Mesendoderm (in vitro differentiated cells): ENCODE results near the gene ANKRD62.

Source experiments
- DNase-seq: peaks from one replicate; pipeline ENCODE4 v3.0.0; 2013
- H2AK5ac ChIP-seq: 2 replicates; pipeline ENCODE4 v1.6.1; 2013; ENCODE audit warnings: low read length, inconsistent platforms
- H2BK120ac ChIP-seq: 2 replicates; pipeline ENCODE4 v1.6.1; 2013; ENCODE audit warnings: low read depth, mild to moderate bottlenecking, low read length, moderate library complexity, mixed read lengths
- H2BK15ac ChIP-seq: replicated peaks from 2 replicates; pipeline ENCODE4 v1.6.1; 2013; ENCODE audit warnings: low read depth, mild to moderate bottlenecking, moderate library complexity
- H2BK5ac ChIP-seq: 2 replicates; pipeline ENCODE4 v1.6.1; 2013; ENCODE audit warnings: low read length, inconsistent platforms
- H3K18ac ChIP-seq: 2 replicates; pipeline ENCODE4 v1.6.1; 2013; ENCODE audit warnings: mild to moderate bottlenecking, low read length, mixed read lengths
- H3K23ac ChIP-seq: one replicate; pipeline ENCODE4 v1.6.1; 2013; ENCODE audit warnings: low read length
- H3K27ac ChIP-seq: 2 replicates; pipeline ENCODE4 v1.5.1; 2013; ENCODE audit warnings: low read depth, mild to moderate bottlenecking, inconsistent platforms, low read length, moderate library complexity
- H3K27me3 ChIP-seq: 2 replicates; pipeline ENCODE4 v1.6.1; 2013; ENCODE audit warnings: low read length, control low read depth, mild to moderate bottlenecking, inconsistent platforms; ENCODE audit not compliant: insufficient read depth, poor library complexity
- H3K36me3 ChIP-seq: 2 replicates; pipeline ENCODE4 v1.6.1; 2013; ENCODE audit warnings: low read length, inconsistent platforms; ENCODE audit not compliant: control insufficient read depth, insufficient read depth
- H3K4ac ChIP-seq: one replicate; pipeline ENCODE4 v1.6.1; 2013; ENCODE audit warnings: low read depth, mild to moderate bottlenecking, low read length, moderate library complexity
- H3K4me1 ChIP-seq: 2 replicates; pipeline ENCODE4 v1.6.1; 2013; ENCODE audit warnings: low read depth, low read length, inconsistent platforms; ENCODE audit not compliant: control insufficient read depth
- H3K4me2 ChIP-seq: 2 replicates; pipeline ENCODE4 v1.6.1; 2013; ENCODE audit warnings: low read length
- H3K4me3 ChIP-seq: 2 replicates; pipeline ENCODE4 v1.5.1; 2013; ENCODE audit warnings: mild to moderate bottlenecking, low read length
- H3K56ac ChIP-seq: one replicate; pipeline ENCODE4 v1.6.1; 2013; ENCODE audit warnings: low read length
- H3K79me1 ChIP-seq: 2 replicates; pipeline ENCODE4 v1.6.1; 2013; ENCODE audit warnings: low read length, inconsistent platforms
- H3K79me2 ChIP-seq: 2 replicates; pipeline ENCODE4 v1.6.1; 2013; ENCODE audit warnings: mild to moderate bottlenecking, low read length; ENCODE audit not compliant: control insufficient read depth, insufficient read depth
- H3K9ac ChIP-seq: 2 replicates; pipeline ENCODE4 v1.6.1; 2013; ENCODE audit warnings: low read length, inconsistent platforms
- H4K5ac ChIP-seq: one replicate; pipeline ENCODE4 v1.6.1; 2013; ENCODE audit warnings: low read length
- H4K8ac ChIP-seq: one replicate; pipeline ENCODE4 v1.6.1; 2013; ENCODE audit warnings: low read depth, mild to moderate bottlenecking, control low read depth, low read length, moderate library complexity
- WGBS: extraction: QIAGEN DNeasy Blood & Tissue Kit; methylation state at CpG from one replicate; pipeline ENCODE4 v1.1.7; 2013; ENCODE audit warnings: low lambda C conversion rate, missing lambda C conversion rate; ENCODE audit not compliant: insufficient coverage; ENCODE audit errors: extremely low coverage; 5-methylcytosine and 5-hydroxymethylcytosine counted together

The ANKRD62 gene

DNA sequence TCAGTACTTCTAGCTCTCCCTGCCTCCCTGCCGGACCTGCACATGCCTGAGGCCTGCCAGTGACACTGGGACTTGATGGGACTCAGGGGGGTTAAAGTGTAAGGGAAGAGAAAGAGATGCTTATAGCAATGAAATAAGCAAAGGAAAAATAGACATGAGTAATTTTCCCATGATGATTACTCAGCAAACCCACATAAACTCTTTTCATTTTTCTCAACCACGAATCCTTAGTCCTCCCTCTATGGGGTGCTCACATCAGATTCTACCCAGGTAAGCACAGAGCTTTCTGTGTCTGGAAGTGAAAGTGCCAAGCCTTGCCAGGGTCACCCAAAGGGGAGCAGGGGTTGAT, 44.8 kb upstream of the ANKRD62 start:
- no peaks in the 10 kb centered on the region for H3K79me1 ChIP-seq
- no peak overlapping the region for H3K4me3 ChIP-seq
- H2BK5ac ChIP-seq = no peak overlapping the region
- H3K56ac ChIP-seq = no peak overlapping the region
- H3K4ac ChIP-seq = no peak overlapping the region
- no peak overlapping the region for H4K8ac ChIP-seq
- no peak overlapping the region for H2BK120ac ChIP-seq
- no peak overlapping the region for H2BK15ac ChIP-seq
- H3K27ac ChIP-seq = no peak overlapping the region
- H4K5ac ChIP-seq = no peak overlapping the region
- no peaks in the 10 kb centered on the region for H3K79me2 ChIP-seq
- no peaks in the 10 kb centered on the region for H3K4me1 ChIP-seq
- no peak overlapping the region for H3K23ac ChIP-seq
- no peak overlapping the region for H3K4me2 ChIP-seq
- no peak for DNase-seq
- no peak overlapping the region for H3K18ac ChIP-seq
- no peak overlapping the region for H2AK5ac ChIP-seq
- H3K9ac ChIP-seq = no peak overlapping the region
- WGBS = no CpG with 5 or more reads among the region's 2 CpGs
- H3K27me3 ChIP-seq = no peaks in the 10 kb centered on the region
- H3K36me3 ChIP-seq = no peaks in the 10 kb centered on the region

DNA sequence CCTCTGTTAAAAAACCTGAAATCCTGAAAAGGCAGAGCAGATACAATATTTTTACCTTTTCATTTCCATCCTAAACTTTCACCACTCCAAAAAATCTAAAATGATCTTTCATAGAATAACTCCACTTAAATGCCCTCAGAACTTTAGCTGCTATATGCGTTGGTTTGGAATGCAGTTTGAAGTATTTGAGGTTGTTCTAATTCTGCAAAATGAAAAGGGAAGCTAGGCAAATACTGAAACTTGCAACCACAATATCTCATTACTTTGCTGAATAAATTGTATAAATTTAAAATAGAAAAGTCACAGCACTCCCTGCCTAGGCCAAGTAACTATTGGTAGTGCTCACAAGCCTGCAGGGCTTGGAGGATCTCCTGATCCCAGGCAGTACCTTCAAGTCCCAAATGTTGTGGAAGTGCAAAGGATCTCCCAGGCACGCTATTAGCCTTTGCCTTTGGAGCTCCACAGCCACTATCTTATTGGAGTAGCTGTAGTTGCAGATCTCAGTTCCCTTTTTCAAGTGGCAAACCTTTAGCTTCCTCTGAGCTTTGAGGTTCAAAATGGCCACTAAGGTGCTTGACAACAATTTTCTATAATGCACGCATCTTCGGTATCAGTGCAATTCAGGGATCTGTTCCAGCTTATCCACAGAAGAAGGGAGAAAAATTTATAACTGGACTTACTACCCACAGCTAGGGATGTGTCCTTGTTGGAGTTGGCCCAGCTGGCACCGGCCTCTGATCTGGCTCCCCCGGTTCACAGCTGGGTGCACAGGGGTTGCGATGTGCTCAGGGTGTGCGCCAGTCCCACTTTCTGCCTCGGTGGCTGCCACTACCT, 43.4 kb upstream of the ANKRD62 start:
- H4K8ac ChIP-seq = no peak overlapping the region
- WGBS = no CpG with 5 or more reads among the region's 9 CpGs

DNA sequence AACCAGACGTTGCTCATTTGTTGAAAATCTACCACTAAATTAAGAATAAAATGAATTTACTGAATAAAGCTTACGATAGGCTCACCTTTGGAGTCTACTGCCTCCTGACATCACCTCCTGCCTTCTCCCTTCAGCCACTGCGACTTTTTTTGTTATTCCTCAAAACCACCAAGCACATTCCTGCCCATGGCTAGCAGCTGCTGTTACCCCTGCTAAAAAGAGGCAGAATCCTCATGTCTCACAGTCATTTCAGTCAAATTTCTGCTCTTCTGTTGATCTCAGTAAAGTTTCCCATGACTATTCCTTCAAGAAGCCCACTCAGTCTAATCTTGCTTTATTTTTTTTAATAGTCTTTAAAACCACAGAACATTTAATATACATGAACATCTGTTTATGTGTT, 40.8 kb upstream of the ANKRD62 start:
- no peak overlapping the region for H2BK15ac ChIP-seq
- H2BK5ac ChIP-seq = no peak overlapping the region
- WGBS = no CpG with 5 or more reads among the region's 3 CpGs

More for the DNA sequence above, 43.4 kb upstream of the ANKRD62 start:
- Histone ChIP-seq H3K4me1 (no peaks in the 10 kb centered on the region), H2BK120ac (no peak overlapping the region), H3K4me3 (no peak overlapping the region), H3K79me1 (no peaks in the 10 kb centered on the region), H4K5ac (no peak overlapping the region), H3K36me3 (no peaks in the 10 kb centered on the region), H2AK5ac (no peak overlapping the region), H3K27me3 (no peaks in the 10 kb centered on the region), H3K27ac (no peak overlapping the region), H3K4ac (no peak overlapping the region), H3K79me2 (no peaks in the 10 kb centered on the region), H3K23ac (no peak overlapping the region), H3K4me2 (no peak overlapping the region), H2BK5ac (no peak overlapping the region), H3K18ac (no peak overlapping the region), H2BK15ac (no peak overlapping the region), H3K56ac (no peak overlapping the region), H3K9ac (no peak overlapping the region)
- no peak for DNase-seq

DNA sequence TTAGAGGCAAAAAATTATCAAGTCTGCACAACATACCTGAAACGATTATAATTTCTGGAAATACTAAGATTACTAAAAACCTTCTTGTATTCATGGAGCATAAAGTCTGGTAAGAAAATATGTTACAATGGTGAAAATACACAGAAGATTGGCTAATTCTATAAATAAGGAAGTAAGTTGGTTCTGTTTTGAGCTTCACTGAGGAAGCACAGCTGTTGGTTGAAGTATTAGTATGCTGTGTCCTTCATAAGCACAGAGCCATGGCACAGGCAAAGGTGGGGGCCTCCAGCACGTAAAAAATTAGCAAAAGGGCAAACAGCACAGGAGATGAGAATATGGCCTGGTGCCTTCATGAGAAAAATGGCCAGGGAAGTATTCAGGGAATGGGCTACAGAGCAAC, 40.4 kb upstream of the ANKRD62 start:
- H3K4ac ChIP-seq = no peak overlapping the region
- DNase-seq = no peak
- no peak overlapping the region for H3K4me2 ChIP-seq
- no peak overlapping the region for H2AK5ac ChIP-seq
- no peak overlapping the region for H2BK15ac ChIP-seq
- no peak overlapping the region for H3K23ac ChIP-seq
- H3K27me3 ChIP-seq = no peaks in the 10 kb centered on the region
- no peak overlapping the region for H4K8ac ChIP-seq
- H2BK5ac ChIP-seq = no peak overlapping the region
- H4K5ac ChIP-seq = no peak overlapping the region
- no peak overlapping the region for H2BK120ac ChIP-seq
- H3K18ac ChIP-seq = no peak overlapping the region
- no peak overlapping the region for H3K56ac ChIP-seq
- WGBS = no CpG with 5 or more reads among the region's 2 CpGs
- no peaks in the 10 kb centered on the region for H3K79me1 ChIP-seq
- no peak overlapping the region for H3K27ac ChIP-seq
- no peak overlapping the region for H3K9ac ChIP-seq
- H3K4me1 ChIP-seq = no peaks in the 10 kb centered on the region
- no peaks in the 10 kb centered on the region for H3K79me2 ChIP-seq
- H3K4me3 ChIP-seq = no peak overlapping the region
- H3K36me3 ChIP-seq = no peaks in the 10 kb centered on the region

More for the DNA sequence above, 40.8 kb upstream of the ANKRD62 start:
- Histone ChIP-seq H3K4me1 (no peaks in the 10 kb centered on the region), H3K36me3 (no peaks in the 10 kb centered on the region), H3K79me2 (no peaks in the 10 kb centered on the region), H3K4ac (no peak overlapping the region), H3K4me2 (no peak overlapping the region), H3K79me1 (no peaks in the 10 kb centered on the region), H2AK5ac (no peak overlapping the region), H3K27ac (no peak overlapping the region), H3K23ac (no peak overlapping the region), H3K4me3 (no peak overlapping the region), H3K27me3 (no peaks in the 10 kb centered on the region), H3K9ac (no peak overlapping the region), H2BK120ac (no peak overlapping the region), H3K56ac (no peak overlapping the region), H3K18ac (no peak overlapping the region), H4K8ac (no peak overlapping the region), H4K5ac (no peak overlapping the region)
- DNase-seq = no peak

DNA sequence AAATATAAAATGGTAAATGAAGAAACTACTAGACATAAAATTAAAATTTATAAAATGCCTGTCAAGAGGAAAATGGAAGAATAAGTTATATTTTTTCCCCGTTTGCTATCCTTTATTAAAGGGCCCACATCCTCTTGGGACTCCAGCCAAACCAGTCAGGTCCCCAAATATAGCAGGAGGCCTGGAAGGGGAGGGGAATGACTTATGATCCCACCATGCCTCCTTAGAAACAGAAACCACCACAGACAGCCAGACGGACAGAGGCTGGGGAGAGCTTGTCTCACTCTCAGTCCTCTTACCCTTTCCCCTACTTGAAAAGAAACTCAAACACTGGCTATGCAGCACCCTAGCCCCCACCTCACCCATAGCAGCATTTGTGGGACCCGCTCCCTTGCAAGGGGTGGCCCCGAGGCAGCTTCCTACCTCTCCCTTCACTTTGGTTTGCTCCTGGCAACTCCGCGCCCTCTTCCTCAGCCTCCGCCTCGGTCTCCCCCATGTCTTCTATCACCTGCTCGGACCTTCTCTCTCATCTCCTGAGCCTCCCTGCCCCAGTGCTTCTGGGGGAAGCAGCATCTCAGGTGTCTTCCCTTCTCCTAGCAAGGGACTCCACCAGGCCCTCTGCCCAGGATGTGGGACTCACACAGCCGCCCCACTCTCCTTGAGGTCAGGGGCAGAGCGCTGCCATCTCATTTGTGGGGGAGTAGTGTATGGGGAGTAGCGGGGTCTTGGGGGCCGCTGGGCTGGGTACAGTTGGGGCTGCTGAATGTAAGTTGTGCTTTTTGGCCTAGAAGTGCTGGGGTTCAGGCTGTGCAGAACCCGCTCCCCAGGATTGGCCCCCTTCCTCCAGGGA, 37.4 kb upstream of the ANKRD62 start:
- no peak overlapping the region for H3K18ac ChIP-seq

More for the DNA sequence above, 37.4 kb upstream of the ANKRD62 start:
- no peak overlapping the region for H4K5ac ChIP-seq
- H2BK120ac ChIP-seq = no peak overlapping the region
- H2BK15ac ChIP-seq = no peak overlapping the region
- H3K27ac ChIP-seq = no peak overlapping the region
- no peak overlapping the region for H3K4ac ChIP-seq
- no peaks in the 10 kb centered on the region for H3K79me1 ChIP-seq
- H3K27me3 ChIP-seq = no peaks in the 10 kb centered on the region
- H3K23ac ChIP-seq = no peak overlapping the region
- H3K4me3 ChIP-seq = no peak overlapping the region
- H3K36me3 ChIP-seq = no peaks in the 10 kb centered on the region
- no peak overlapping the region for H3K56ac ChIP-seq
- H3K4me1 ChIP-seq = no peaks in the 10 kb centered on the region
- no CpG with 5 or more reads among the region's 14 CpGs for WGBS
- H3K9ac ChIP-seq = no peak overlapping the region
- H3K4me2 ChIP-seq = no peak overlapping the region
- H2BK5ac ChIP-seq = no peak overlapping the region
- no peak overlapping the region for H2AK5ac ChIP-seq
- no peaks in the 10 kb centered on the region for H3K79me2 ChIP-seq
- no peak for DNase-seq
- H4K8ac ChIP-seq = no peak overlapping the region
